Mucosa of descending colon (tissue), 3 donors: ENCODE measurements around the gene CCNE1. TPM values are rescaled to one million over a fixed set of nuclear protein-coding genes. Genes with fewer than 3 reads are reported as not detected.

Source experiments
- ATAC-seq: fragments of 200-7000 bp; cut with Tn5 transposase; one replicate; pipeline ENCODE4 v1.9.1; 2020; ENCODE audit warnings: mild to moderate bottlenecking, moderate library complexity
- DNase-seq, 3 donors: peaks; one replicate each; pipeline ENCODE4 v3.0.0-alpha.2; 2020
- H3K36me3 ChIP-seq: fragments of 200-600 bp; one replicate; pipeline ENCODE4 v1.8.0; 2021; ENCODE audit warnings: low read depth, mild to moderate bottlenecking
- H3K4me1 ChIP-seq: fragments of 200-600 bp; one replicate; pipeline ENCODE4 v1.8.0; 2021; ENCODE audit warnings: low read depth, mild to moderate bottlenecking
- H3K4me3 ChIP-seq: fragments of 200-600 bp; one replicate; pipeline ENCODE4 v1.8.0; 2021; ENCODE audit warnings: mild to moderate bottlenecking
- H3K9me3 ChIP-seq: fragments of 200-600 bp; one replicate; pipeline ENCODE4 v1.8.0; 2021; ENCODE audit warnings: mild to moderate bottlenecking
- intact Hi-C, 2 donors: fragments of 100-400 bp; cut with DNase I in 1 of 2; cut with micrococcal nuclease in 1 of 2; formaldehyde crosslinking; loops; one replicate each; pipeline versions ENCODE4 v1.11.0 to v1.11.1; 2022; cut with DNase I, micrococcal nuclease
- total RNA-seq, 3 donors: library from RNA; stranded (reverse); fragmentation: NEBNext Ultra II Directional in 2 of 3; extraction: Animal tissue kit (Norgen Biotek cat#: 25700) in 2 of 3; gene quantifications; one replicate each; pipeline versions ENCODE4 v1.2.1 to v1.2.4, GENCODE V29; 2021 to 2023
- TF ChIP-seq, protein P1 (sequence below): fragments of 200-600 bp; IDR thresholded peaks from one replicate; pipeline ENCODE4 v1.8.0; 2022; ENCODE audit warnings: antibody characterized with exemption, mild to moderate bottlenecking
- donor health status: DM: no; HTN: no; CAD: no; lungs with moderate emphysema.
- donor health status: DM: no; HTN: no; CAD: no.
- donor health status: DM: no; HTN: yes; CAD: no.

The CCNE1 gene
- total RNA-seq, 3 donors from 2014 or later = 4.0 to 7.1 (median 4.4) TPM

DNA sequence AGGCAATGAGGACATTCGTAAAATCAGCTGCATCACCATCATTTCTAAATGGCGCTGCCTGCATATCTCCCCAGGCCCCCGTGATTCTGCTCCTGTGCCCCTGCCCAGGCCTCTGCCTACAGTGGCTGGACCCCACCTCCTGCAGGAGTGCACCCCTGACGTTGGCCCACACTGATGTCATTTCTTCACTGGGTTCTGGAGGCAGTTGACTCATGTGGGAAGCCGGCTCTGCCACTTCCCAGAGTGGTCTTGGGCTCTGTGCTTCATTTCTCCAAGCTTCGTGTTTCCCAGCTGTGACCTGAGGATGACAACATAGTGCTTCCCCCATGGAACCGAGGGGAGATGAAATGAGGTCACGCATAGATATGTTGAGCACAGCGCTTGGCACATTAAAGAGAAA, 19.9 kb downstream of the CCNE1 start:
- DNase-seq = no peak

DNA sequence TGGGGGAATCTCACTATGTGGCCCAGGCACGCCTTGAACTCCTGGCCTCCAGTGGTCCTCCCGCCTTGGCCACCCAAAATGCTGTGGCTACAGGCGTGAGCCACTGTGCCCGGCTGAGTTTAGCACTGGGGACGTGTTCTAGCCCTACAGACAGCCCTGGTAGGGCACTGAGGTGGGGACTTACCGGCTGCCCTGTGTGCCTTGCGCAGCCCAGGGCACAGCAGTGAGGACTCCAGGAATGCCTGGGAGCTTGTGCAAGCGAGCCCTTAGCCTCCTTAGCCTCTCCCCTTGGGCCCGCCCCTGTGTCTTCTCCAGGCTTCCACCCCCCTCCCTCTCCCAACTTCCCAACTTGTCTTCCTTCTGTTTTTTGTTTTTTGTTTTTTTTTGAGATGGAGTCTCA, 21.0 kb downstream of the CCNE1 start:
- intact Hi-C loops = no loop called here
- ATAC-seq = no peak
- TF ChIP-seq, protein P1, sequence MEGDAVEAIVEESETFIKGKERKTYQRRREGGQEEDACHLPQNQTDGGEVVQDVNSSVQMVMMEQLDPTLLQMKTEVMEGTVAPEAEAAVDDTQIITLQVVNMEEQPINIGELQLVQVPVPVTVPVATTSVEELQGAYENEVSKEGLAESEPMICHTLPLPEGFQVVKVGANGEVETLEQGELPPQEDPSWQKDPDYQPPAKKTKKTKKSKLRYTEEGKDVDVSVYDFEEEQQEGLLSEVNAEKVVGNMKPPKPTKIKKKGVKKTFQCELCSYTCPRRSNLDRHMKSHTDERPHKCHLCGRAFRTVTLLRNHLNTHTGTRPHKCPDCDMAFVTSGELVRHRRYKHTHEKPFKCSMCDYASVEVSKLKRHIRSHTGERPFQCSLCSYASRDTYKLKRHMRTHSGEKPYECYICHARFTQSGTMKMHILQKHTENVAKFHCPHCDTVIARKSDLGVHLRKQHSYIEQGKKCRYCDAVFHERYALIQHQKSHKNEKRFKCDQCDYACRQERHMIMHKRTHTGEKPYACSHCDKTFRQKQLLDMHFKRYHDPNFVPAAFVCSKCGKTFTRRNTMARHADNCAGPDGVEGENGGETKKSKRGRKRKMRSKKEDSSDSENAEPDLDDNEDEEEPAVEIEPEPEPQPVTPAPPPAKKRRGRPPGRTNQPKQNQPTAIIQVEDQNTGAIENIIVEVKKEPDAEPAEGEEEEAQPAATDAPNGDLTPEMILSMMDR = no peak

More for the DNA sequence above, 19.9 kb downstream of the CCNE1 start:
- intact Hi-C loops = no loop called here
- TF ChIP-seq, protein P1 = no peak
- no peaks in the 10 kb centered on the region for H3K9me3 ChIP-seq
- H3K36me3 ChIP-seq = no peaks in the 10 kb centered on the region
- no peaks in the 10 kb centered on the region for H3K4me1 ChIP-seq
- no peak overlapping the region for H3K4me3 ChIP-seq
- ATAC-seq = no peak

DNA sequence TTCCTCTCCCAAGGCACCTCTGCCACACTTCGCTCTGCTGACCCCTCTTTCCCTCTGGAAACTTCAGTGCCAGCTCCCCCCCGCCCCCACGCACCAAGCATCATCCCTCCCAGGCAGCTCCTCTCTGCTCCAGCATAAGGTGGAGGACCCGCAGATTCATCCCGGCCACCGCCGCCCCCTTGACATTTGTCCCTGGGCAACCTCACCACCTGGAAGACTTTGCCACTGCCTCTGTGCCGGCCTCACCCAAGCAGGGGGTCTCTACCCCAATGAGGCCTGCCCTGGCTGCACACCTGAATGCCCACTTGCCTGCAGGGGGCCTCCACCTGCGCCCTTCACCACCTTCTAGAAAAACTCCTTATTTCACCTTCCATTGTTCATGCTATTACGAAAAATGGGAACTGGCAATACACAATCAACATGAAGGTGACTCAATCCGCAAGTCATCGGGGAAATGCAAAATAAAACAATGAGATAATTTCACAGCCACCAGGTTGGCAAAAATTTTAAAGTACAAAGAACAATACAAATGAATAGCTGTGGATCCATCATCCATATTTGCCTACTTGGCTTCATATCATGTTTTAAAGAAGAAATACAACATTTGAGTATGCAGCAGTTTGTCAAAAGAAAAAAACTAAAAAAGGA, 21.9 kb downstream of the CCNE1 start:
- ATAC-seq (no peak), DNase-seq (no peak)
- Histone ChIP-seq H3K36me3 (no peaks in the 10 kb centered on the region), H3K4me3 (no peak overlapping the region), H3K4me1 (no peaks in the 10 kb centered on the region), H3K9me3 (no peaks in the 10 kb centered on the region)
- intact Hi-C loops = no loop called here
- TF ChIP-seq, protein P1 = no peak

More for the DNA sequence above, 21.0 kb downstream of the CCNE1 start:
- Histone ChIP-seq H3K4me1 (no peaks in the 10 kb centered on the region), H3K36me3 (no peaks in the 10 kb centered on the region), H3K9me3 (no peaks in the 10 kb centered on the region), H3K4me3 (no peak overlapping the region)
- DNase-seq = no peak

DNA sequence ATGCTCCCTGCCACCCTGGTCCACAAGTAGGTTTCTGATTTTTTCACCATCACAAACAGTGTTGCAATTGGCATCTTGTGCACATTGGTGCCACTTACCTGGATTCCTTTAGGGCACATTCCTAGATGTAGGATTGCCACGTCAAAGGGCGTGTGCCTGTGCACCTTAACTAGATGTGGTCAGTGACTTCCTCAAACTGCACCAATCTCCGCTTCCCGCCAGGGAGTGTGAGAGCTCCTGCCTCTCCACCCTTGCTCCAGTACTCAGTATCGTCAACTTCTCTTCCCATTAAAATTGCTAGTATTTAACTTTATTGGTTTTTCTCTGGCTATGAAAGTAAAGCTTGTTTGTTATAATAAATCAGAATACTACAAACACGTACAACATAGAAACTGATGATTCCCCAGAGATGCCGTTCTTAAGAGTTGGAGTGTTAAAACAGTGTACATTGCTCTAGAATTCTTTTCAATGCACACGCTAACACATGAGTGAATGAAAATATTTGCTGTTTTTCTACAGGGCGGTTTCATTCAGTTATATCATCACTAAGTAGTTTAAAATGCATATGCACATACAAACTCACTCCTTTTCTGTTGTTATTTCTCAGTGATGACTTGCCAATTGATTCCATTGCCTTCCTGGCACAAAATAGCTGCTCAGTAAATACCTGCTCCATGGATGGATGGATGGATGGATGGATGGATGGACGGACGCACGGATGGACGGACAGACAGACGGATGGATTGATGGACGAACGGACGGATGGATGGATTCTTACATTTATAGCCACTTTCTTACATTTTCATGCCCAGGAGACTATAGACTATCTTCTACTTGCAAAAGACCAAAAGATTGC, 23.4 kb downstream of the CCNE1 start:
- Histone ChIP-seq H3K4me3 (no peak overlapping the region), H3K4me1 (no peaks in the 10 kb centered on the region), H3K9me3 (no peaks in the 10 kb centered on the region), H3K36me3 (no peaks in the 10 kb centered on the region)
- intact Hi-C loops = no loop called here
- DNase-seq (peak in 2 of 3 donors; percentile 53 to 59), ATAC-seq (peak; percentile 91)
- TF ChIP-seq, protein P1 = no peak

DNA sequence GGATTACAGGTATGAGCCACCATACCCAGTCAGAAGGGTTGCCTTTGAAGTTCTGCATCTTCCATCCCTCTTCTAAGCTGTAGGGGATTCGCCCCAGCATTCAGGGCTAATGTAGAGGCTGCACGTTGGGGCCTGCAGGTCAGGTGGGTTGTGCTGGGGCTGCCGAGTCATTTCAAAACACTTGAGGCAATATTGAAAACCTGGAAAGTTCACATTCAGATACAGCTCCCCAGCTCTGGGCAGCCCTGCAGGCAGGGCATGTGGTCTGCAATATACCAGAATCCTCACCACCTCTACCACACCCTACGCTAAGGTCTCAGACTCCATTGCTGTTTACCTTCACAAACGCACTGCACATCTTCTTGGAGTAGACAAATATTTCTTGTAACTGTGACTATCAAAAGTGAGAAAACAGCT, 24.6 kb downstream of the CCNE1 start:
- Histone ChIP-seq H3K4me1 (no peaks in the 10 kb centered on the region), H3K9me3 (no peaks in the 10 kb centered on the region), H3K36me3 (no peaks in the 10 kb centered on the region), H3K4me3 (no peak overlapping the region)
- intact Hi-C loops = no loop called here
- DNase-seq (no peak), ATAC-seq (no peak)
- TF ChIP-seq, protein P1 = no peak
